ENCODE data around the gene HOXC12.

The HOXC12 gene

DNA sequence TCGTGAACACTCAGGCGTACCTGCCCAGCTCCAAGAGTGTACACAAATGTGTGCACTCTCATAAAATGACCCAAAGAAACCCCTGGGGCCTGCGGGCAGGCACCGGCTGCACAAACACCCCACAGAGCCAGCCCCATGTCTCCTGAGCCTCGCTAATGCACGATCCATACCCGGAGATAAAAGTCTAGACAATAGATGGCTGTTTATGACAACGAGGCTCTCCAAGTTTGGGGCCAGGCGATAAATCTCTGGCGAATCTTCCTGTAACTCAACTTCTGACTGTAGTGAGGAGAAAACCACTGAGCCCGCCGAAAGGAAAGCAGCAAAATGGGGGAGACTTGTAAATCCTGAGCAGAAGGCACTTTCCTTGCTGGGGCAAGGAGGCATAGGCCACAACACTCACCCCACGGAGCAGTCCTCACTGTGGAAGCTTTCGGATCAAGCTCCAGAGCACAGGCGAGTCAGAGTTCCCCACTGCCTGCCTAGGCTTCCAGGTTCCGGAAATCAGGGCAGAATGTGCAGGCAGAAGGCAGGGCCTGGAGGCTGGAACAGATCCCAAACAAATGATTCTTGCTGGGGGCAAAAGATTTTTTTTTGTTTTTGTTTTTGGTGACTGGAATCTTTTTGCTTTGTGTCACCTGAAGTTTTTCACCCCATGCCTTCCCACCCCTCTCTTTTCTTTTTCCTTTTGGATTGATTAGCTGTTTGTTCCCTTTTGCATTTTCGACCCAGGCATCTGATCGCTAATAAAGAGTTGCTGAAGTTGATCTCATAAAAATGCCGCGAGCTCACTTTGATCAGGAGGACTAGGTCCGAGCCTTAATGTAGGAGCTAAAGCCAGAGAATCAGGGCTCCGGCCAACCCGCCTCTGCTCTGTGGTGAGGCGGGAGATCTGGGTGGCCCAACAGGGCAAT lies 13.8 kb downstream of the HOXC12 start:
- Histone ChIP-seq H3K9me3 (ENCODE audit: severe bottlenecking) (no peaks in the 10 kb centered on the region), H3K4me3 (ENCODE audit: severe bottlenecking) (no peak overlapping the region), H3K36me3 (ENCODE audit: low read depth) (no peaks in the 10 kb centered on the region), H3K4me1 (ENCODE audit: insufficient read depth, poor library complexity, severe bottlenecking) (no peaks in the 10 kb centered on the region), H3K27me3 (ENCODE audit: insufficient read depth, poor library complexity, severe bottlenecking) (peaks cover 100% of the 10 kb centered on the region), H3K27ac (ENCODE audit: poor library complexity, severe bottlenecking) (no peak overlapping the region)
- TF ChIP-seq, protein P1, sequence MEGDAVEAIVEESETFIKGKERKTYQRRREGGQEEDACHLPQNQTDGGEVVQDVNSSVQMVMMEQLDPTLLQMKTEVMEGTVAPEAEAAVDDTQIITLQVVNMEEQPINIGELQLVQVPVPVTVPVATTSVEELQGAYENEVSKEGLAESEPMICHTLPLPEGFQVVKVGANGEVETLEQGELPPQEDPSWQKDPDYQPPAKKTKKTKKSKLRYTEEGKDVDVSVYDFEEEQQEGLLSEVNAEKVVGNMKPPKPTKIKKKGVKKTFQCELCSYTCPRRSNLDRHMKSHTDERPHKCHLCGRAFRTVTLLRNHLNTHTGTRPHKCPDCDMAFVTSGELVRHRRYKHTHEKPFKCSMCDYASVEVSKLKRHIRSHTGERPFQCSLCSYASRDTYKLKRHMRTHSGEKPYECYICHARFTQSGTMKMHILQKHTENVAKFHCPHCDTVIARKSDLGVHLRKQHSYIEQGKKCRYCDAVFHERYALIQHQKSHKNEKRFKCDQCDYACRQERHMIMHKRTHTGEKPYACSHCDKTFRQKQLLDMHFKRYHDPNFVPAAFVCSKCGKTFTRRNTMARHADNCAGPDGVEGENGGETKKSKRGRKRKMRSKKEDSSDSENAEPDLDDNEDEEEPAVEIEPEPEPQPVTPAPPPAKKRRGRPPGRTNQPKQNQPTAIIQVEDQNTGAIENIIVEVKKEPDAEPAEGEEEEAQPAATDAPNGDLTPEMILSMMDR (IDR thresholded peaks at IDR 0.05; ENCODE audit: poor library complexity, severe bottlenecking) = no peak
- ATAC-seq (ENCODE audit: low read depth) (no peak), DNase-seq (ENCODE audit: low spot score) (no peak)

DNA sequence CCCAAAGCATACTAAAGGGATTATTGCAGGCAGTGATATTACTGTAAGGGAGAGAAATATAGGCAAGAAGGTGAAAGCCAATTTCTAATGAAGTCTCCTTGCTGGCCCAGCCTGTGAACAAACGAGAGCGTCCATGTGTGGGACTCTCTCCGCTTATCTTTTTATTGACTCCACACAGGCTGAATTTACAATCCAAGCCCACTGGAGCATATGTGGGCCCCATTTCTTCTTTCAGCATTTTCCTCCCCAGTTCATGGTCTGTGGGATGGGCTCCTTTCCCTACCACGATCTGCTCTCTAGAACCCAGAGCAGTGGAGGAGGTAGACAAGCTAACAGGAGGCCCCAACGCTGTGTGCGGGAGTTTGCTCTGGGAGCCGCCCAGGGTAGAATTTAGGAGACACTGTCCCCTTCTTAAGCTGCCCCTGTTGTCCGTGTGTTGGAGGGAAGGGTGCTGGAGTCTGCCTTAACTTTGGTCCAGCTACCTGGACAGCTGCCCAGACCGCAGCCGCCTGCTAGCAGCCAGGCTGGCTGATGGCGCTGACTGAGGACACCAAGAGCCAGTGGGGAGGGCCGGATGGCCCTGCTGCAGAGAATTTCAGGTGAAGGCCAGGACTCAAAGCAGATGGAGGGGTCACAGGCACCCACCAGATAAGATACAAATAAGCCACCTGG lies 15.0 kb downstream of the HOXC12 start:
- no peak overlapping the region for H3K4me3 ChIP-seq (ENCODE audit: severe bottlenecking)
- H3K36me3 ChIP-seq (ENCODE audit: low read depth) = no peaks in the 10 kb centered on the region
- peaks cover 98% of the 10 kb centered on the region for H3K27me3 ChIP-seq (ENCODE audit: insufficient read depth, poor library complexity, severe bottlenecking)
- H3K4me1 ChIP-seq (ENCODE audit: insufficient read depth, poor library complexity, severe bottlenecking) = no peaks in the 10 kb centered on the region
- H3K27ac ChIP-seq (ENCODE audit: poor library complexity, severe bottlenecking) = no peak overlapping the region
- no peak for DNase-seq (ENCODE audit: low spot score)
- ATAC-seq (ENCODE audit: low read depth) = no peak
- TF ChIP-seq, protein P1 (IDR thresholded peaks at IDR 0.05; ENCODE audit: poor library complexity, severe bottlenecking) = no peak
- no peaks in the 10 kb centered on the region for H3K9me3 ChIP-seq (ENCODE audit: severe bottlenecking)

DNA sequence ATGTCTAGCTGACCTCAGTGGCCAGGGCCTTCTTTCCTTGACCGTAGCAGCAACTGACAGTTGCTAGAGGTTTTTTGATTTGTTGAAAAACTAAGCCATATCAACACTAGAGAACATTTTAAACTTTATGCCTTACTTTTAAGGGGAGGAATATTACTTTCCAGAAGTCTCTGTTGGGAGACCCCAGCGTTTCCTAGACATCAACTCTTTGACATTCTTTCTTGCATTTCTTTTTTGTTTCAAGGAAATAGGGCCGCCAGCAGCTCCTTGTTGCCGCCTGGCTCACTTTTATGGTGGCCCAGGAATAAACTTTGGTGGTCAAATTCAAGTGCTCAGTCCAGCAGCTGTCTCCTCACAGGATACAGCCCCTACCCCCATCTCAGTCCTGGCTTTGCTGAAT lies 15.7 kb downstream of the HOXC12 start:
- ATAC-seq (ENCODE audit: low read depth) (no peak), DNase-seq (ENCODE audit: low spot score) (no peak)
- no peak overlapping the region for H3K27ac ChIP-seq (ENCODE audit: poor library complexity, severe bottlenecking)
- H3K36me3 ChIP-seq (ENCODE audit: low read depth) = no peaks in the 10 kb centered on the region
- TF ChIP-seq, protein P1 (IDR thresholded peaks at IDR 0.05; ENCODE audit: poor library complexity, severe bottlenecking) = no peak
- H3K27me3 ChIP-seq (ENCODE audit: insufficient read depth, poor library complexity, severe bottlenecking) = peaks cover 98% of the 10 kb centered on the region
- H3K4me1 ChIP-seq (ENCODE audit: insufficient read depth, poor library complexity, severe bottlenecking) = no peaks in the 10 kb centered on the region
- H3K9me3 ChIP-seq (ENCODE audit: severe bottlenecking) = no peaks in the 10 kb centered on the region
- no peak overlapping the region for H3K4me3 ChIP-seq (ENCODE audit: severe bottlenecking)

DNA sequence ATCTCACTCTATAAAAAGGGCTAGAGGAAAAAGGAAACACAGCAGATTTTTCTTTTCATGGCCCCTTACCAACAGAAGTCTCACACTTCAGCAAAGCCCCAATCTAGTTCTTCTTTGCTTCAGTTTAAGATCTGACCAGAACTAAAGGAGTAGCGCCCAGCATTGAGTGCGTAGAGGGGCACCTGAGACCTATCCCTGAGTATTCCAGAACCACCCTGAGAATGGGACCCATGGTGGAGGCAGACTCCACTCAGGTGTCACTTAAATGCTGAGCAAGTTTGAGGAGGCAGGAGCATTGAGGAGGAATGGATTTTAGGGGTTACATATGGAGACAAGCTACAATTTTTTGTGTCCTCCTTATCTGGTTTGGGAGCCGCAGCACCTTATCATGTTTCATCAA lies 16.4 kb downstream of the HOXC12 start:
- Histone ChIP-seq H3K27ac (ENCODE audit: poor library complexity, severe bottlenecking) (no peak overlapping the region), H3K9me3 (ENCODE audit: severe bottlenecking) (no peaks in the 10 kb centered on the region), H3K27me3 (ENCODE audit: insufficient read depth, poor library complexity, severe bottlenecking) (peaks cover 94% of the 10 kb centered on the region), H3K4me3 (ENCODE audit: severe bottlenecking) (no peak overlapping the region), H3K36me3 (ENCODE audit: low read depth) (no peaks in the 10 kb centered on the region), H3K4me1 (ENCODE audit: insufficient read depth, poor library complexity, severe bottlenecking) (no peaks in the 10 kb centered on the region)
- DNase-seq (ENCODE audit: low spot score) = no peak
- ATAC-seq (ENCODE audit: low read depth) = no peak
- TF ChIP-seq, protein P1 (IDR thresholded peaks at IDR 0.05; ENCODE audit: poor library complexity, severe bottlenecking) = no peak
